ENCODE results near the gene PDGFD.

DNA sequence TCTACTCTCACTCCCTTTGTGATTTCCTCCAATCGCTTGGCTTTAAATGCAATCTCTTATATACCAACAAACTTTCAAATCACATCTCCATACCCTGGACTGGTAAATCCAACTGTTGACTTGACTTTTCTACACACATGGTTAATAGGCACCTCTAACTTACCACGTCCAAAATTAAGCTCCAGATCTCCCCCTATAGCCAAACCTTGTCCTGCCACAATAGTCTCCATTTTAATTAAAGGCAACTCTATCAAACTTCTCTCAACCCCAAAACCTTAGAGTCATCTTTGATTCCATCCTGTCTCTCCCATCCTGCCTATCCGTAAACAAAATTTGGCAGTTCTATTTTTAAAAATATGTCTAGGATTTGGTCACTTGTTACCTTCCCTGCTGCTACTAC lies 269.3 kb downstream of the PDGFD start:
- TF ChIP-seq, protein P1, sequence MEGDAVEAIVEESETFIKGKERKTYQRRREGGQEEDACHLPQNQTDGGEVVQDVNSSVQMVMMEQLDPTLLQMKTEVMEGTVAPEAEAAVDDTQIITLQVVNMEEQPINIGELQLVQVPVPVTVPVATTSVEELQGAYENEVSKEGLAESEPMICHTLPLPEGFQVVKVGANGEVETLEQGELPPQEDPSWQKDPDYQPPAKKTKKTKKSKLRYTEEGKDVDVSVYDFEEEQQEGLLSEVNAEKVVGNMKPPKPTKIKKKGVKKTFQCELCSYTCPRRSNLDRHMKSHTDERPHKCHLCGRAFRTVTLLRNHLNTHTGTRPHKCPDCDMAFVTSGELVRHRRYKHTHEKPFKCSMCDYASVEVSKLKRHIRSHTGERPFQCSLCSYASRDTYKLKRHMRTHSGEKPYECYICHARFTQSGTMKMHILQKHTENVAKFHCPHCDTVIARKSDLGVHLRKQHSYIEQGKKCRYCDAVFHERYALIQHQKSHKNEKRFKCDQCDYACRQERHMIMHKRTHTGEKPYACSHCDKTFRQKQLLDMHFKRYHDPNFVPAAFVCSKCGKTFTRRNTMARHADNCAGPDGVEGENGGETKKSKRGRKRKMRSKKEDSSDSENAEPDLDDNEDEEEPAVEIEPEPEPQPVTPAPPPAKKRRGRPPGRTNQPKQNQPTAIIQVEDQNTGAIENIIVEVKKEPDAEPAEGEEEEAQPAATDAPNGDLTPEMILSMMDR (conservative IDR thresholded peaks at IDR 0.05 in 1 of 2, IDR thresholded peaks at IDR 0.05 in 1 of 2; ENCODE audit: extremely low read depth in 1 of 2, insufficient read depth in 1 of 2, low read depth in 1 of 2, low read length in 2 of 2): no peak
- no peak for TF ChIP-seq EZH2 (IDR thresholded peaks at IDR 0.05; ENCODE audit: borderline replicate concordance, low read length)
